OCI-LY1 (cell line): ENCODE results near the gene SIKE1.

Experiments used
- CTCF ChIP-seq: fragments of 200-600 bp; sonication (generic), shearing (Covaris generic); IDR thresholded peaks from 2 replicates; pipeline ENCODE4 v1.5.1; 2017; ENCODE audit warnings: mild to moderate bottlenecking, antibody characterized with exemption, low read length, moderate library complexity, mixed read lengths
- EZH2 ChIP-seq: fragments of 200-600 bp; sonication (generic), shearing (Covaris generic); IDR thresholded peaks from 2 replicates; pipeline ENCODE4 v1.8.0; 2017; ENCODE audit warnings: borderline replicate concordance, mixed run types, mild to moderate bottlenecking, antibody characterized with exemption, low read length, moderate library complexity, mixed read lengths

GRCh38 chr1:114753143-114753542 lies 27.3 kb downstream of the SIKE1 start:
- TF ChIP-seq CTCF (no peak), EZH2 (no peak)
